Left renal cortex interstitium (tissue), 4 donors: ENCODE data around the gene TYW1B. TPM values are rescaled to one million over a fixed set of nuclear protein-coding genes. Genes with fewer than 3 reads are reported as not detected.
"Not testable (repeated sequence)": the region's sequence is repeated elsewhere in the genome, so short reads cannot be mapped to it uniquely, and the experiment has no call there.

Experiments
- DNase-seq, 4 donors: peaks; one replicate each; pipeline ENCODE4 v3.0.0-alpha.2; 2013; ENCODE audit warnings: low read depth in 4 of 4, low spot score in 2 of 4, missing footprints in 1 of 4
- polyA plus RNA-seq, 4 donors: library from polyadenylated mRNA; unstranded; fragments of 120-200 nt; gene quantifications; one replicate each; pipeline ENCODE4 v1.2.1, GENCODE V29; 2013; ENCODE audit not compliant: insufficient read length in 4 of 4

Gene TYW1B
- polyA plus RNA-seq, 4 donors = 2.5 to 8.1 (median 3.7) TPM

DNA sequence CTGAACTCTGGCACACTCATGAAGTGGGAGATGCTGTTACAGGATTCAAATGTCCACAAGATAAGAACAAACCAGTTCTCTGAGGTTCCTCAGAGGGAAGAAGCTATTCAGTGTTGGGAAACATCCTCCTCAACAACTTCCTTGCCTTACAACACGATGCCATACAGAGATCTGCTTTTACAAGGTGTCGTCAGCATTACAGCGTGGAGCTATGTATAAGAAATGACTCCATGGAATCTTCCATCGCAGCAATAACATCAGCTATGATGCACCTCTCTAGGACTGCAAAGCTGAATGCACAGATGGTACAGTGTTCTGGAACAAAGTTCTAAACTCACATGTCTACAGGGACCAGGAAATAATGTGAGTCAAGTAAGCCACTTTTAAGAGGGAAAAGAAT, 122.3 kb downstream of the TYW1B start:
- not testable (repeated sequence) for DNase-seq

DNA sequence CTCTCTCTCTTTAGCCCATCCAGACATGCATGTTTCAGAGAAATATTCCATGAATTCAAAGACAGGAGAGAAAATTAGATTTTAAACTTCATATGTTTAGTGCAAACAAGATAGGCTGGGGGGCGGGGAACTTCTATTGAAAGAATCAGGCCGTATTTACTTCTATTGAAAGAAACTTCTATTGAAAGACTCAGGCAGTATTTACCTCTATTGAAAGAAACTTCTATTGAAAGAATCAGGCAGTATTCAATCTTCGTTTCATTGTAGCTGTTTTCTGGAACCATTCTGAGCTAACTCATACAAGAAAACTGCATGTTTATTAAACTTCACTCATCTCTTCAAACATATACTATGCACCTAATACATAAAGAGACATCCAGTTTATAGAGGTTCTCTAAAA, 123.1 kb downstream of the TYW1B start:
- DNase-seq = no peak

- DNase-seq = not testable (repeated sequence)
Measured at GRCh38 chr7:72700548-72700947, 127.5 kb downstream of the TYW1B start.

DNA sequence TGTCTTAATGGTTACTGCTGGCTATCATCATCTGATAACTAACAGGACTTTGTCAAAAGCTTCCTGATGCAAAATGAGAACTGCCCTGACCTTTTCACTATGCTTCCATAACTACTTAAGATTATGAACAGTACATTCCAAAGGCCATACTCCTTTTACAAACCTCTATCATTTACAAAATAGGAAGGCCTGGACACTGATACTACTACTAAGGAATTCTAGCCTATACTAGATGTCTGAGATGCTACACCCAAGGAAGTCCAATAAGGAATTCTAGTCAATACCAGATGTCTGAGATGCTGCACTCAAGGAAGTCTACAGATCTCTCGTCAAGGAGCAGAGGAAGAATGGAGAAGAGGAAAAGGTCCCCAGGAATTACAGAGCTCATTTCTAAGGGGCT, 130.9 kb downstream of the TYW1B start:
- not testable (repeated sequence) for DNase-seq

DNA sequence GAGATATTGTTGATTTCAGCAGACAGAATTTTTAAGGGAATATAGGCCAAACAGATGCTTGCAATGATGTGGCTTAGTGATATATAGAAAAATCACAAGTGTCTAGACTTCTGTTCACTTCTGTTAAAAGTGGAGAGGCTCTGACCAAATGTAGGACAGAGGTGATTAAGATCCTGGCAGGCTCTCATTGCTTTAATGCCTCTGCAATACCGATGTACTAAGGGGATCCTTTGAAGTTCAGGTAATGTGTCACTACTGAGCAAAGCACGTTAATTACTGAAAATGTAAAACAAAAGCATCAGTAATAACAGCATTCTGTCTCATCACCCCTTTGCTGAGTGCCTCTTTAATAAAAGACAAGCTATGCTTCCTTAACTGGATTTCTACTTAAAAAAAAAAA, 131.4 kb downstream of the TYW1B start:
- not testable (repeated sequence) for DNase-seq

- not testable (repeated sequence) for DNase-seq
Measured at GRCh38 chr7:72695482-72695881, 132.5 kb downstream of the TYW1B start.

GRCh38 chr7:72691442-72691841, 136.6 kb downstream of the TYW1B start:
- DNase-seq = not testable (repeated sequence)

DNA sequence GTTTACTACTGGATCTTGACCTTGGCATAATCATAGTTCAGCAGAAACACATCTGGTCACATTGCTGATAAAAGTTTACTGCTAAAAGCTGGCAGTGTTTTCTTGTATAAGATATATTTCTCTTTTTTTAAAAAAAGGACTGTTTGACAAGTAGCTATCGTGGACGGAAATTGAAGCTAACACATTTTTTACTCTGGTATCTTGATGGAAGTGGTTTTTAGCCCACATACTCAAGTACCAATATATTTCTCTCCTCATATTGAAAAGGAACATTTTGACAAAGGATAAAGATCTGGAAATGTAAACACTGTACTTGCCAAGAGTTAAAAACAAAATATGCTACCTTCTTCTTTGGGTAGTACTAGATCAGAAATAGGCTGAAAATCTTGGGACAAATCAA, 137.8 kb downstream of the TYW1B start:
- not testable (repeated sequence) for DNase-seq

- DNase-seq = not testable (repeated sequence)
Measured at GRCh38 chr7:72689344-72689743, 138.7 kb downstream of the TYW1B start.

DNA sequence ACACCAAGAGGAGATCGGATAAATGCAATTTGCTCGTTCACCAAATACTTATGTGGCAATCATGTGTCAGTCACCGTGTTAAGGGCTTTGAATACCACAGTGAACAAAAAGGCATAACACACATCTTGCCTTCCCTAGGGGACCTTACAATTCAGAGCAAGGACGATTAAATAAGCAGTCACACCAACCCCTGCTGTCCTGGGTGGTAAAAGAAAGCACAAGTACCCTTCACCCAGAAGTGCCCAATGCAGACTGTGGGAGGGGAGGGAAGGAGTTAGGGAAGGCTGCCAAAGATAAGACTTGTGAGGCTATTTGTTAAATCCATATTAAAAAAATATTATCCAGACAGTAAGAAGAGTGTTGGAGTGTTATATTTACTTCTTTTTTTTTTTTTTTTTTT, 146.8 kb downstream of the TYW1B start:
- not testable (repeated sequence) for DNase-seq

GRCh38 chr7:72676880-72677279, 151.1 kb downstream of the TYW1B start:
- not testable (repeated sequence) for DNase-seq

DNA sequence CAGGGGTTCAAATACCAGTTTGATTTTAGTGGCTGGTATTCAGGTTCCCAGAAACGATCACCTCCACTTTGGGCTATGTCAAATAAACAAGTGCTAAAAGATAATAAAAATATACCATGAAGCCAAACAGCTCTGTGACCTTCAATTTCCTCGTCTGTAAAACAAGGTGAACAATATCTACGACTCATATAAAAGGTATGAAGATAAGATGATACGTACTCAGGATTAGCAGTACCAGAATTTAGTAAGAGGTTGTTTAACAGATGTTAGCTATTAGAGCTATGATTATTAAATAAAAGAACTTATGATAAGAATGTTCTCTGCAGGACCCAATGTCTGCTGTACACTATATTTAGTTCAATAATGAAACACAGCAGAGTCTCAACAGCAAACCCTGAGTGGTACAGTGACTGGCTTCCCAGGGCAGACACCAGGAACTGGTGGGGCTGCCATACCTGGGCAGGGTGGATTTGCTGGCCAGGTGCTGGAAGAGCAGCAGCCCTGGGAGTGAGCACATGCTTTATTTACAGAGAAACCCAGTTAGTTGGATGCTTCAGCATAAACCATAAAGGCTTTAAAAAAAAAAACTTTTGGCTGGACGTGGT, 151.8 kb downstream of the TYW1B start:
- DNase-seq = not testable (repeated sequence)

DNA sequence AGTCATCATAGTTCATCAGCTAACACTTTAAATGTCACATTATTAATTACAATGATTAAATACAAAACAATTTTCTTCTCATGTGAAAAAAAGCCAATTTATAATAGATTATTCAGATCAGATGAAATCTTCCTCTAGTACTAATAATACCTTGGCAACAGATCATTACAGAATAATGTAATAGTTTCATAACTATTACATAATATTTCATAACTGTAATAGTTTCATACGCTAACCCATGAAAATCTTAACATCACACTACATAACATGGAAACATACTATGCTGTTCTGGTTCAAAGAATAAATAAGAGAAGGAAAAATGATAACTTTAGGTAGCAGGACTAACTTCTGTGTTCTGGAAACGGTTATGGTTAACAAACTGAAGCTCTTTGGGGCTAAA, 152.3 kb downstream of the TYW1B start:
- DNase-seq = not testable (repeated sequence)

DNA sequence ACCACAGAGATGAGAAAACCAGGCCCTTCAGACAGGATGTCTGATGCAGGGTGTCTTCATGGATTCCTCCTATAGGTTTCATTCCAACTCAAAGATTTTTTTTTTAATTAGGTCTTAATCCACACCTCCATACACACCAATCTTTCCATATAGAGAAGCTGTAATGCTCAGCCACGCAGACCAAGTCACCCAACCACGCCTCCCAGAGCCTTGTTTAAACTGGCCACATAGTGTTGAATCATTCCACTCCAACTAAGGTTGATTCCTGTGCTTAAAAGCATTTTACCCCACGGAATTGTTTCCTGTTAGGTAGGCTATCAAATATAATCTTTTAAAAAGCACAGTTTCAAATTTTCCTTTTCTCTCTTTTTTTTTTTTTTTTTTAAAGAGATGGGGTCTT, 153.6 kb downstream of the TYW1B start:
- DNase-seq = no peak

- not testable (repeated sequence) for DNase-seq
Measured at GRCh38 chr7:72670850-72671249, 157.2 kb downstream of the TYW1B start.

GRCh38 chr7:72668435-72668834, 159.6 kb downstream of the TYW1B start:
- DNase-seq = not testable (repeated sequence)

- DNase-seq = not testable (repeated sequence)
Measured at GRCh38 chr7:72667049-72667448, 161.0 kb downstream of the TYW1B start.

GRCh38 chr7:72648574-72648973, 179.4 kb downstream of the TYW1B start:
- DNase-seq = not testable (repeated sequence)

DNA sequence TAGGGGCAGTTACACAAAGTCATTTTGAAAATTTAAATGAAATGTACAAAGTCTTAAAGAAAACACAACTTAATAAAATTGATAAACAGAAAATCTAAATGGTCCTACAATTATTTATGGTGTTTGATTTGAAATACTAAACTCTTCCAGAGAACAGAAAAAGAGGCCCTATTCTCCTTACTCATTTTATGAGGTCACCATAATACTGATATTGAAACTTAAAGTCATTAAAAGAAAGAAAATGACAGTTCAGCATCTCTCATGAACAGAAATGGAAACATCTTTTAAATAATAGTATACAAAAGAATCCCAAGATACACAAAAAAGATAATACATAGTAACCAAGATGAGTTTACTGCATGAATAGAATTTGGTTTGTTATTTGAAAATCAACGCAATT, 184.3 kb downstream of the TYW1B start:
- DNase-seq = not testable (repeated sequence)

- DNase-seq = not testable (repeated sequence)
Measured at GRCh38 chr7:72641485-72642248, 186.3 kb downstream of the TYW1B start.

GRCh38 chr7:72640740-72641139, 187.3 kb downstream of the TYW1B start:
- DNase-seq = not testable (repeated sequence)
